Bronchial epithelial cell (primary cell): Measurements from ENCODE around the gene TOLLIP. TPM values are rescaled to one million over a fixed set of nuclear protein-coding genes. Genes with fewer than 3 reads are reported as not detected.

Source experiments
- DNase-seq: peaks from one replicate; pipeline ENCODE4 v3.0.0-alpha.2; 2010; ENCODE audit warnings: low read depth
- FAIRE-seq: peaks from 2 replicates; lab custom pipeline; 2011; peaks lifted over from hg19 to GRCh38; lab: Jason Lieb, UNC
- H3K27me3 ChIP-seq: 2 replicates; pipeline ENCODE4 v1.5.1; 2011; ENCODE audit warnings: low read length; ENCODE audit not compliant: control insufficient read depth, insufficient read depth
- H3K36me3 ChIP-seq: 2 replicates; pipeline ENCODE4 v1.5.1; 2011; ENCODE audit warnings: low read length; ENCODE audit not compliant: control insufficient read depth, insufficient read depth
- H3K4me3 ChIP-seq: 2 replicates; pipeline ENCODE4 v1.5.1; 2011; ENCODE audit warnings: mild to moderate bottlenecking, low read depth, low read length, control low read depth
- CTCF ChIP-seq: IDR thresholded peaks from 2 replicates; pipeline ENCODE4 v1.5.1; 2011; ENCODE audit warnings: mild to moderate bottlenecking, moderate library complexity, low read length, control low read depth, inconsistent platforms; ENCODE audit not compliant: insufficient read depth, severe bottlenecking
- total RNA-seq: library from RNA; depleted of rRNA; stranded (reverse); fragments of >200 nt; gene quantifications from 2 replicates; pipeline ENCODE4 v1.2.1, GENCODE V29; 2014

The TOLLIP gene
- total RNA-seq, 1 donor from 2014 or later: 43.4 TPM

DNA sequence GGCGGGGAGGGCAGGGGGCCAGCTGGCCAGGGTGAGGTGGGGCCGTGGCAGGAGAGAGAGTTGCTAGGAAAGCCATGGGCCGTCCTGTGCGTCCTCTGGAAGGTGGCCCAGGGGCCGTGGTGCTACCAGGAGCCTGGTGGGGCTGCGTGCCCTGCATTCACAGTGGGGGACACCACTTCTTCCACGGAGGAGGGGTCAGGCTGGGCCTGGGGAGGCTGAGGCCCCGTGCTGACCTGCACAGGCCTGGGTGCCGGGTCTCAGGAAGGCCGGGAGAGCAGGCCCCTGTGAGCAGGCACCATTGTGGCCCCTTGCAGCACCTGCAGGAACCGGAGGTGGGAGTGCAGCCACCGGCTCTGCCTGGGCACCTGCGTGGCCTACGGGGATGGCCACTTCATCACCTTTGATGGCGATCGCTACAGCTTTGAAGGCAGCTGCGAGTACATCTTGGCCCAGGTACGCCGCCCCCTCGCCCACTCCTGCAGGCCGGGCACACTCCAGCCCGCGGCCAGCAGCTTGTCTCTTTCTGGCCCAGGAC is 74.6 kb downstream of the TOLLIP start:
- Histone ChIP-seq H3K27me3 (no peaks in the 10 kb centered on the region), H3K36me3 (no peaks in the 10 kb centered on the region), H3K4me3 (no peak overlapping the region)
- no peak for DNase-seq
- no peak for TF ChIP-seq CTCF
- FAIRE-seq: no peak

DNA sequence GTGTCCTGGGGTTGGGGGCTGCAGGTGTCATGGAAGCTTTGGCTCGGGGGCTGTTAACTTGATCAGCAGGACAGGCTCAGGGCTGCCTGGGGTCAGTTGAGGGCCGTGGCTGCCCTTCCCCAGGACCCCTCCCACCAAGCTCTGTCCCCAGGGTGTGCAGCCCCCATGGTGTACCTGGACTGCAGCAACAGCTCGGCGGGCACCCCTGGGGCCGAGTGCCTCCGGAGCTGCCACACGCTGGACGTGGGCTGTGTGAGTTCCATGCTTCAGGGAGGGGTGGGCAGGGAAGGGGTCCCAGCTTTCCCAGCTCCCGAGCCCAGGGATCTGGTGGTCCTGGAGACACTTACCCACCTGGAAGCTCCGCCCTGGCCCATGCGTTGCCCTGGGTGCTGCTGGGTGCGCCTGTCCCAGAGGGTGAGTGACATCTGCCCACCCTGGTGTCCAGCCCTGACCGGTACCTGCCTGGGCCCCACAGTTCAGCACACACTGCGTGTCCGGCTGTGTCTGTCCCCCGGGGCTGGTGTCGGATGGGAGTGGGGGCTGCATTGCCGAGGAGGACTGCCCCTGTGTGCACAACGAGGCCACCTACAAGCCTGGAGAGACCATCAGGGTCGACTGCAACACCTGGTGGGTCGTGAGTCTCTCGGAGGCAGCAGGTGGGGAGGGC is 75.2 kb downstream of the TOLLIP start:
- Histone ChIP-seq H3K36me3 (no peaks in the 10 kb centered on the region), H3K27me3 (no peaks in the 10 kb centered on the region), H3K4me3 (no peak overlapping the region)
- DNase-seq (no peak), FAIRE-seq (no peak)
- no peak for TF ChIP-seq CTCF

GRCh38 chr11:1233351-1234053 is 75.9 kb downstream of the TOLLIP start:
- no peak for DNase-seq
- TF ChIP-seq CTCF: no peak
- H3K36me3 ChIP-seq: no peaks in the 10 kb centered on the region
- no peak for FAIRE-seq
- no peaks in the 10 kb centered on the region for H3K27me3 ChIP-seq
- no peak overlapping the region for H3K4me3 ChIP-seq

GRCh38 chr11:1232883-1233321 is 76.5 kb downstream of the TOLLIP start:
- no peak for DNase-seq
- no peaks in the 10 kb centered on the region for H3K27me3 ChIP-seq

More at GRCh38 chr11:1232883-1233321, 76.5 kb downstream of the TOLLIP start:
- no peak for TF ChIP-seq CTCF
- Histone ChIP-seq H3K4me3 (no peak overlapping the region), H3K36me3 (no peaks in the 10 kb centered on the region)
- FAIRE-seq: no peak
